22Rv1 (cell line): ENCODE results near the gene AZU1.
"Not testable (repeated sequence)": the region's sequence is repeated elsewhere in the genome, so short reads cannot be mapped to it uniquely, and the experiment has no call there.

ENCODE experiments used
- H3K27ac ChIP-seq: fragments of 450-650 bp; 2 replicates; pipeline ENCODE4 v1.5.1; 2017
- ZFX ChIP-seq: fragments of 450-650 bp; IDR thresholded peaks from 2 replicates; pipeline ENCODE4 v1.6.1; 2017; ENCODE audit warnings: antibody characterized with exemption, borderline replicate concordance
- TF ChIP-seq, protein P1 (sequence below): fragments of 450-650 bp; IDR thresholded peaks from 2 replicates; pipeline ENCODE4 v1.5.1; 2017; ENCODE audit warnings: mild to moderate bottlenecking

Gene AZU1

GRCh38 chr19:831407-832369 is 4.1 kb downstream of the AZU1 start:
- TF ChIP-seq, protein P1, sequence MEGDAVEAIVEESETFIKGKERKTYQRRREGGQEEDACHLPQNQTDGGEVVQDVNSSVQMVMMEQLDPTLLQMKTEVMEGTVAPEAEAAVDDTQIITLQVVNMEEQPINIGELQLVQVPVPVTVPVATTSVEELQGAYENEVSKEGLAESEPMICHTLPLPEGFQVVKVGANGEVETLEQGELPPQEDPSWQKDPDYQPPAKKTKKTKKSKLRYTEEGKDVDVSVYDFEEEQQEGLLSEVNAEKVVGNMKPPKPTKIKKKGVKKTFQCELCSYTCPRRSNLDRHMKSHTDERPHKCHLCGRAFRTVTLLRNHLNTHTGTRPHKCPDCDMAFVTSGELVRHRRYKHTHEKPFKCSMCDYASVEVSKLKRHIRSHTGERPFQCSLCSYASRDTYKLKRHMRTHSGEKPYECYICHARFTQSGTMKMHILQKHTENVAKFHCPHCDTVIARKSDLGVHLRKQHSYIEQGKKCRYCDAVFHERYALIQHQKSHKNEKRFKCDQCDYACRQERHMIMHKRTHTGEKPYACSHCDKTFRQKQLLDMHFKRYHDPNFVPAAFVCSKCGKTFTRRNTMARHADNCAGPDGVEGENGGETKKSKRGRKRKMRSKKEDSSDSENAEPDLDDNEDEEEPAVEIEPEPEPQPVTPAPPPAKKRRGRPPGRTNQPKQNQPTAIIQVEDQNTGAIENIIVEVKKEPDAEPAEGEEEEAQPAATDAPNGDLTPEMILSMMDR: no peak
- TF ChIP-seq ZFX: no peak
- no peak overlapping the region for H3K27ac ChIP-seq

DNA sequence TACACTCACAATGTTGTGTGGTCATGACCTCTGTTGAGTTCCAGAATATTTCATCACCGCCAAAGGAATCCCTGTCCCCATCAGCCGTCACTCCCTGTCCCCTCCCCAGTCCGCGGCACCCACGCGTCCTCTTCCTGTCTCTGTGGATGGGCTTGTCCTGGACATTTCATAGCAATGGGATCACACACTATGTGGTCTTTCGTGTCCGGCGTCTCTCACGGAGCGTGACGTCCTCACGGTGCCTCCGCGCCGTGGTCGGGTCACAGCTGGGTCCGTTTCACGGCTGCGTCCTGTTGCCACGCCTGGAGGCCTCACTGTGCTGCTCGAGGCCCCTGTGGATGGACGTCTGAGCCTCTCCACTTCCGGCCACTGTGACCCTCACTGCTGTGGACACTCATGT is 6.6 kb downstream of the AZU1 start:
- no peak for TF ChIP-seq ZFX
- TF ChIP-seq, protein P1: no peak
- H3K27ac ChIP-seq: no peak overlapping the region

GRCh38 chr19:835210-835810 is 7.7 kb downstream of the AZU1 start:
- no peak overlapping the region for H3K27ac ChIP-seq
- no peak for TF ChIP-seq ZFX
- TF ChIP-seq, protein P1: no peak

GRCh38 chr19:840519-841206 is 13.0 kb downstream of the AZU1 start, which contains the start of gene PRTN3:
PRTN3 (plus strand) TSS chr19:840999; CDS start chr19:841009, 10 bp downstream.
- H3K27ac ChIP-seq: no peak within 1 kb of the TSS
- TF ChIP-seq, protein P1: no peak
- no peak for TF ChIP-seq ZFX

- H3K27ac ChIP-seq: not testable (repeated sequence)
Observed at GRCh38 chr19:842802-843179, 15.2 kb downstream of the AZU1 start.

- TF ChIP-seq, protein P1: peak; percentile 37
- no peak for TF ChIP-seq ZFX
- H3K27ac ChIP-seq: no peak overlapping the region
Observed at GRCh38 chr19:843180-843835, 15.7 kb downstream of the AZU1 start.

DNA sequence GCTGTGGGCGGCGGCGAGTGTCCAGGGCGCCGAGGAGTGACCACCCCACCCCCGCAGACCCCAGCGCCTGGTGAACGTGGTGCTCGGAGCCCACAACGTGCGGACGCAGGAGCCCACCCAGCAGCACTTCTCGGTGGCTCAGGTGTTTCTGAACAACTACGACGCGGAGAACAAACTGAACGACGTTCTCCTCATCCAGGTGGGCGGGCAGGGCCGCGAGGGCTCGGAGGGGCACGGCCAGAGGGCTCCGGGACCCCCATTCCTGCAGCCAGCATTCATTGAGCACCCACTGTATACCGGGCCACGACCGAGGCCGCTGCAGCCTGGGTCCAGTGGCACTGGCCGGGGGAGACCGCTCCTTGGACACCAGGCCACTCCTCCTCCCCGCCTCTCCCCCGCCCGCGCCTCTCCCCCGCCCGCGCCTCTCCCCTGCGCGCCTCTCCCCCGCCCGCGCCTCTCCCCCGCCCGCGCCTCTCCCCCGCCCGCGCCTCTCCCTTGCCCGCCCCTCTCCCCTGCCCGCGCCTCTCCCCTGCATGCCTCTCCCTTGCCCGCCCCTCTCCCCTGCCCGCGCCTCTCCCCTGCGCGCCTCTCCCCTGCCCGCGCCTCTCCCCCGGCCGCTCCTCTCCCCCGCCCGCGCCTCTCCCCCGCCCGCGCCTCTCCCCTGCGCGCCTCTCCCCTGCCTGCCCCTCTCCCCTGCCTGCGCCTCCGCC is 16.4 kb downstream of the AZU1 start:
- TF ChIP-seq, protein P1: no peak
- TF ChIP-seq ZFX: no peak
- no peak overlapping the region for H3K27ac ChIP-seq
